HG03108 (cell line): Measurements from ENCODE around the gene GRK4.

Experiments
- ATAC-seq: cut with Tn5 transposase; IDR thresholded peaks from one replicate; pipeline ENCODE4 v1.9.1; 2021; ENCODE audit warnings: moderate library complexity; ENCODE audit not compliant: unreplicated experiment

Gene GRK4

DNA sequence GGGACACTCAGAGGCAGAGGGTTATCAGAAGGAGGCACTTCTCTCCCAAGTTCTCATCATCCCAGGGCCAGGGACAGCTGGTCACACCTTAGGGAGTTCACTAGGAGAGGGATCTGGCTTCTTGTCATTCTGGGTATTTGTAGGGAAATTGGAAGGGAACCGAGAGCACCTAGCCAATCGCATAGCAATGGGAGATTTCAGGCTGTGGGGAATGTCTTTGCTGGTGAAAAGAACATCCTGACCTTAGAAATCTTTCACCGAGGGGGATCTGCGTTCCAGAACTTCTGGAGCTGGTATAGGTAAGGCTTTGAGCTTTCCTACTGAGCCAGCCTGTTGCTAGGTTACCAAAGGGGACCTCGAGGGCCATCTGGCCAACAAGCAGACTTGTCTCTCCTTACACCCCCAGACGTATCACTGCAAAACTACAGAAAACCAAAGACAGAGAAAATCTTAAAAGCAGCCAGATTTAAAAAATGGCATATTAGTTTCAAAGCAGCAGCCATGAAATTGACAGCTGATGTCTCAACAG, 104.2 kb downstream of the GRK4 start:
- no peak for ATAC-seq

DNA sequence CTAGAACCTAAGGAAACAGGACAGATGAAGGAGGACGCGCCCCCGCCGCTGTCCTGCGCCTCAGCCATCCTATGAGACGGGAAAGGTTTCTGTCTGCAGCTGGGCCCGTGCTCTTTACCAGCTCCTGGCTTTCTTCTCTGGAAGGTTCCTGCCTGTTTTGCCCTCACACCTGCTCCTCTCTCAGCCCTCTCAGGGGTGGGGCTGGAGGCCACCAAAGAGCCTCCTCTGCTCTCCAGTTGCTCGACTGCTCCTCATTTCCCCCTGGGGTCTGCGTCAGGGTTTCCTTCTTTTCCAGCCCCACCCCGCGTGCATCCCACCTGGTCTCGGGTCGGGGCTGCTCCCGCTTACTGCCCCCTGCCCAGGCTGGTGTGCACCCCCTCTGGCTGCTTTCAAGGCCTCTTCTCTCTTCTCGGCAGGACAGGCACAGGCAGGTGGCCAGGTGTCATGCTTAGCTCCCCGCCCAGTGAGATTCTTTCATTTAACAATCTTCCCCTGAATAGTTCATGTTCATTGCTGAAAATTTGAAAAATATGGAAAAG, 106.4 kb downstream of the GRK4 start:
- no peak for ATAC-seq

DNA sequence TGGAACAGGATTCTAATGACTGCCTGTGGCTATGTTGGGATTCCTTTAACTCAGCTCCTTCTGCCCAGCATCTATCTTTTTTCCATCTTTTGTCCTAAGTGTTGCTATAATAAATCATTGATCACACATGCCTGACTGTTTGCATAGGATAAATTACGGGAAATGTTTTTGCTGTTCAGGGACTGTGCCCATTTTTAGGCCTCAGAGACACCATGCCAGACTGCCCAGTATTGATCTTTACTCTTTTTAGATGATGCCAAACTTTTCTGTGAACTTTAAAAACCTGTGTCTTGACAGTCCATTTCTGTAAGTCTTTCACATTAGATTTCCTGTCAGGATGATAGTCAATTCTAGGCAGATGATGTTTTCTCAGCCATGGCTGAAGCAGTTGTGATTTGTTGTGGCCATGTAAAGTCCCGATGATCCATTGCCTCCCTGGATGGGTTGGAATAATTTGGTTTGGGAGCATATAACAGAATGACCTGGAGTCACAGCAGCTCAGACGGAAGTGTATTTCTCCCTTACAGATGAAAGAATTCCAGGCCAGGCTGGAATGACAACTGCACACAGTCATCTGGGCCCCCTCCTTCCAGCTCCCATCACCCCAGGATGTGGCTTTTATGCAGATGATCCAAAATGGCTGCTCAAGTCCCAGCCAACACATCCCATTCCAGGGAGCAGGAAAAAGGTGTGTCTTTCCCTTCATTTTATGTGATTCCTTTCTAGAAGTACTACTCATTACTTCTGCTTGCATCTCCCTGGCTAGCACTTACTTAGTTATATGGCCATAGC, 107.5 kb downstream of the GRK4 start:
- no peak for ATAC-seq

DNA sequence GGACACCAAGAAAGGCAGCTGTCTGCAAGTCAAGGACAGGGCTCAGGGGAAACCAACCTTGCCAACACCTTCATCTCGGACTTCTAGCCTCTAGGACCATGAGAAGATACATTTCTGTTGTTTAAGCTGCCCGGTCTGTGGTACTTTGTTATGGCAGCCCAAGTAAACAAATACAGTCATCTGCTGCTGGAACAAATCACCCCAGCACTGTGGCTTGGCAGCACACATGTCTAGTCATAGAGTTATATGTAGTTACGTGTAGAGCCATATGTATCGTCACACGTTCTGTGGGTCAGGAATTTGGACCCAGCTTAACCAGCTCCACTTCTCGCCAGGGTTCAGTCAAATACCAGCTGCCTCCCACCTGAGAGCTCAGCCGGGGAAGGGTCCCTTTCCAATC, 108.4 kb downstream of the GRK4 start:
- ATAC-seq: no peak

DNA sequence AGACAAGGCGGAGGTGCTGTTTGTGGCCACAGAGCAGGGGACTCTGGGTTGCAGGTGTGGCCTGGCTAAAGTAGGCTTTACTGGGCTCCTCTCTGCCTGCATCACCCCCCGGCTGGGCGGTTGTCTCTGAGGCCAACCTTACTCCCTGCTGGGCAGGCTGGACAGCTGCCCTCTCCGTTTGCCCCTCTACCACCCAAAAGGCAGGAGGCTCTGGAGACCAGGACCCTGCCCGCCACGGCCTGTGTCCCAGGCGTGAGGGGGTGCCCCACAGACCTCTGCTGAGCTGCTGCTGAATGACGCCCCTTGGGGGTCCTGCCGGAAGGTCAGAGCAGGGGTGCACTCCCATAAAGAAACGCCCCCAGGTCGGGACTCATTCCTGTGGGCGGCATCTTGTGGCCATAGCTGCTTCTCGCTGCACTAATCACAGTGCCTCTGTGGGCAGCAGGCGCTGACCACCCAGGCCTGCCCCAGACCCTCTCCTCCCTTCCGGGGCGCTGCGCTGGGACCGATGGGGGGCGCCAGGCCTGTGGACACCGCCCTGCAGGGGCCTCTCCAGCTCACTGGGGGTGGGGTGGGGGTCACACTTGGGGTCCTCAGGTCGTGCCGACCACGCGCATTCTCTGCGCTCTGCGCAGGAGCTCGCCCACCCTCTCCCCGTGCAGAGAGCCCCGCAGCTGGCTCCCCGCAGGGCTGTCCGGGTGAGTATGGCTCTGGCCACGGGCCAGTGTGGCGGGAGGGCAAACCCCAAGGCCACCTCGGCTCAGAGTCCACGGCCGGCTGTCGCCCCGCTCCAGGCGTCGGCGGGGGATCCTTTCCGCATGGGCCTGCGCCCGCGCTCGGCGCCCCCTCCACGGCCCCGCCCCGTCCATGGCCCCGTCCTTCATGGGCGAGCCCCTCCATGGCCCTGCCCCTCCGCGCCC, 110.0 kb downstream of the GRK4 start:
- peak; percentile 32 for ATAC-seq

DNA sequence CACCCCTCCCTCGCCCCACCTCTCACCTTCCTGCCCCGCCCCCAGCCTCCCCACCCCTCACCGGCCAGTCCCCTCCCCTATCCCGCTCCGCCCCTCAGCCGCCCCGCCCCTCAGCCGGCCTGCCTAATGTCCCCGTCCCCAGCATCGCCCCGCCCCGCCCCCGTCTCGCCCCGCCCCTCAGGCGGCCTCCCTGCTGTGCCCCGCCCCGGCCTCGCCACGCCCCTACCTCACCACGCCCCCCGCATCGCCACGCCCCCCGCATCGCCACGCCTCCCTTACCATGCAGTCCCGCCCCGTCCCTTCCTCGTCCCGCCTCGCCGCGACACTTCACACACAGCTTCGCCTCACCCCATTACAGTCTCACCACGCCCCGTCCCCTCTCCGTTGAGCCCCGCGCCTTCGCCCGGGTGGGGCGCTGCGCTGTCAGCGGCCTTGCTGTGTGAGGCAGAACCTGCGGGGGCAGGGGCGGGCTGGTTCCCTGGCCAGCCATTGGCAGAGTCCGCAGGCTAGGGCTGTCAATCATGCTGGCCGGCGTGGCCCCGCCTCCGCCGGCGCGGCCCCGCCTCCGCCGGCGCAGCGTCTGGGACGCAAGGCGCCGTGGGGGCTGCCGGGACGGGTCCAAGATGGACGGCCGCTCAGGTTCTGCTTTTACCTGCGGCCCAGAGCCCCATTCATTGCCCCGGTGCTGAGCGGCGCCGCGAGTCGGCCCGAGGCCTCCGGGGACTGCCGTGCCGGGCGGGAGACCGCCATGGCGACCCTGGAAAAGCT, 110.9 kb downstream of the GRK4 start, which contains the start of the genes HTT and HTT-AS:
TSS of gene HTT (plus strand) at position 604 of the 768 bp plus-strand sequence. CDS start at position 749, 145 bp downstream.
TSS of gene HTT-AS (minus strand) at position 461 of the 768 bp plus-strand sequence.
- ATAC-seq: peak; percentile 71

DNA sequence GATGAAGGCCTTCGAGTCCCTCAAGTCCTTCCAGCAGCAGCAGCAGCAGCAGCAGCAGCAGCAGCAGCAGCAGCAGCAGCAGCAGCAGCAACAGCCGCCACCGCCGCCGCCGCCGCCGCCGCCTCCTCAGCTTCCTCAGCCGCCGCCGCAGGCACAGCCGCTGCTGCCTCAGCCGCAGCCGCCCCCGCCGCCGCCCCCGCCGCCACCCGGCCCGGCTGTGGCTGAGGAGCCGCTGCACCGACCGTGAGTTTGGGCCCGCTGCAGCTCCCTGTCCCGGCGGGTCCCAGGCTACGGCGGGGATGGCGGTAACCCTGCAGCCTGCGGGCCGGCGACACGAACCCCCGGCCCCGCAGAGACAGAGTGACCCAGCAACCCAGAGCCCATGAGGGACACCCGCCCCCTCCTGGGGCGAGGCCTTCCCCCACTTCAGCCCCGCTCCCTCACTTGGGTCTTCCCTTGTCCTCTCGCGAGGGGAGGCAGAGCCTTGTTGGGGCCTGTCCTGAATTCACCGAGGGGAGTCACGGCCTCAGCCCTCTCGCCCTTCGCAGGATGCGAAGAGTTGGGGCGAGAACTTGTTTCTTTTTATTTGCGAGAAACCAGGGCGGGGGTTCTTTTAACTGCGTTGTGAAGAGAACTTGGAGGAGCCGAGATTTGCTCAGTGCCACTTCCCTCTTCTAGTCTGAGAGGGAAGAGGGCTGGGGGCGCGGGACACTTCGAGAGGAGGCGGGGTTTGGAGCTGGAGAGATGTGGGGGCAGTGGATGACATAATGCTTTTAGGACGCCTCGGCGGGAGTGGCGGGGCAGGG, 111.7 kb downstream of the GRK4 start:
- no peak for ATAC-seq

DNA sequence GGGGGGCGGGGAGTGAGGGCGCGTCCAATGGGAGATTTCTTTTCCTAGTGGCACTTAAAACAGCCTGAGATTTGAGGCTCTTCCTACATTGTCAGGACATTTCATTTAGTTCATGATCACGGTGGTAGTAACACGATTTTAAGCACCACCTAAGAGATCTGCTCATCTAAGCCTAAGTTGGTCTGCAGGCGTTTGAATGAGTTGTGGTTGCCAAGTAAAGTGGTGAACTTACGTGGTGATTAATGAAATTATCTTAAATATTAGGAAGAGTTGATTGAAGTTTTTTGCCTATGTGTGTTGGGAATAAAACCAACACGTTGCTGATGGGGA, 112.2 kb downstream of the GRK4 start:
- no peak for ATAC-seq

DNA sequence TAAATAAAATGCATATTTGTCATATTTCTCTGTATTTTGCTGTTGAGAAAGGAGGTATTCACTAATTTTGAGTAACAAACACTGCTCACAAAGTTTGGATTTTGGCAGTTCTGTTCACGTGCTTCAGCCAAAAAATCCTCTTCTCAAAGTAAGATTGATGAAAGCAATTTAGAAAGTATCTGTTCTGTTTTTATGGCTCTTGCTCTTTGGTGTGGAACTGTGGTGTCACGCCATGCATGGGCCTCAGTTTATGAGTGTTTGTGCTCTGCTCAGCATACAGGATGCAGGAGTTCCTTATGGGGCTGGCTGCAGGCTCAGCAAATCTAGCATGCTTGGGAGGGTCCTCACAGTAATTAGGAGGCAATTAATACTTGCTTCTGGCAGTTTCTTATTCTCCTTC, 114.4 kb downstream of the GRK4 start:
- ATAC-seq: peak; percentile 33

DNA sequence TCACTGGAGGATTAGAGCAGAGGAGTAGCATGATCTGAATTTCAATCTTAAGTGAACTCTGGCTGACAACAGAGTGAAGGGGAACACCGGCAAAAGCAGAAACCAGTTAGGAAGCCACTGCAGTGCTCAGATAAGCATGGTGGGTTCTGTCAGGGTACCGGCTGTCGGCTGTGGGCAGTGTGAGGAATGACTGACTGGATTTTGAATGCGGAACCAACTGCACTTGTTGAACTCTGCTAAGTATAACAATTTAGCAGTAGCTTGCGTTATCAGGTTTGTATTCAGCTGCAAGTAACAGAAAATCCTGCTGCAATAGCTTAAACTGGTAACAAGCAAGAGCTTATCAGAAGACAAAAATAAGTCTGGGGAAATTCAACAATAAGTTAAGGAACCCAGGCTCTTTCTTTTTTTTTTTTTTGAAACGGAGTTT, 116.3 kb downstream of the GRK4 start:
- no peak for ATAC-seq

DNA sequence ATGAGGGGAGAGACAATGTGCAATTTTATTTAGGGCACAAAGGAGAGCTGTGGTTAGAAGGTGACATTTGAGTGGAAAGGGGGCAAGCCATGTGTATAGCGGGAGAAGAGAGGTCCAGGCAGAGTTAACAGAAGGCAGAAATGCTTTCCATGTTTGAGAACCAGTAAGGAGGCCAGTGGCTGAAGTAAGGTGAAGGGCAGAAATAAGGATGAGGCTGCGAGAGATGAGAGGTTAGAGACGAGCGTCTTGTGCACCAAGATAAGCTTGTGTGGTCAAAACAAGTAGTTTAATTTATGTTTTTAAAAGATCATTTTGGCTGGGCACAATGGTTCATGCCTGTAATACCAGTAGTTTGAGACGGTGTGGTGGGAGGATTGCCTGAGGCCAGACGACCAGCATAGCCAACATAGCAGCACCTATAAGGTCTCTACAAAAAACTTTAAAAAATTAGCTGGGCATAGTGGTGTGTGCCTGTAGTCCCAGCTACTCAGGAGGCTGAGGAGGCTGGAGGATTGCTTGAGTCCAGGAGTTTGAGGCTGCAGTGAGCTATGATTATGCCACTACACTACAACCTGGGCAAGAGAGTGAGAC, 119.6 kb downstream of the GRK4 start:
- no peak for ATAC-seq

DNA sequence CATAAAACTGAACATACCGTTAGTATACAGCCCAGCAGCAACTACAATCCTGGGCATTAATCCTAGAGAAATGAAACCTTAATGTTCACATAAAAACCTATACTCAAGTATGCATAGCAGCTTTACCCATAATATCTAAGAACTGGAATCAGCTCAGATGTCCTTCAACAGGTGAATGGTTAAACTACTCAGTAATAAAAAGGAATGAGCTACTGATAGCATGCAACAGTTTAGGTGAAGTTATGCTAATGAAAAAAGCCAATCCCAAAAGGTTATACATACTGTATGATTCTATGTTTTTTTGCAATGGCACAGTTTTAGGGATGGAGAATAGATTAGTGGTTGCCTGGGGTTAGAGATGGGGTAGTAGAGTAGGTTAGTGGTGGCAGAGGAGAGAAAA, 120.4 kb downstream of the GRK4 start:
- no peak for ATAC-seq

DNA sequence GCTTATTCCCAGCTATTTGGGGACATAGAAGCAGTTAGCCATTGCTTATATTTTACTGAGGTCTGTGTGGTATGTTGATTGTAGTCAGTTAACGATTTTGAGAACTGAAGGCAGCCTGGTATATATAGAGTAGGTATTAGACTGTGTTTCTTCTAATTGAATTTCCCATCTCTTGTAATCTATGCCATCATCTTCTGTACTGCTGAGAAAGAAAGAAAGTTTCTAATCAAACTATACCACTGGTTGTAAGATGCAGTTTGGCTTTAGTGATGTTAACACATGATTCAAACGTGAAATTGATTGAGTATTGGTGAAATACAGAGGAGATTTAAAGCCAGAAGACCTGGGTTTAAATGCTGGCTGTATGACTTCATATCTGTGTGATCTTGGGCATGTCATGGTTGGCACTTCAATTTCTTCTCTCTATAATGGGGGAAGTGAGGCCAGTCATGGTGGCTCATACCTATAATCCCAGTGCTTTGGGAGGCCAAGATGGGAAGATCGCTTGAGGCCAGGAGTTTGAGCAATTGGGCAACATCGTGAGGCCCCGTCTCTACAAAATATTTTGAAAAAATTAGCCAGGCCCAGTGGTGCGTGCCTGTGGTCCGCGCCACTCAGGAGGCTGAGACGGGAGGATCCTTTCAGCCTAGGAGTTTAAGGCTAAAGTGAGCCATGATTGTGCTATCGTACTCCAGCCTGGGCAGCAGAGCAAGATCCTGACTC, 122.7 kb downstream of the GRK4 start:
- no peak for ATAC-seq

DNA sequence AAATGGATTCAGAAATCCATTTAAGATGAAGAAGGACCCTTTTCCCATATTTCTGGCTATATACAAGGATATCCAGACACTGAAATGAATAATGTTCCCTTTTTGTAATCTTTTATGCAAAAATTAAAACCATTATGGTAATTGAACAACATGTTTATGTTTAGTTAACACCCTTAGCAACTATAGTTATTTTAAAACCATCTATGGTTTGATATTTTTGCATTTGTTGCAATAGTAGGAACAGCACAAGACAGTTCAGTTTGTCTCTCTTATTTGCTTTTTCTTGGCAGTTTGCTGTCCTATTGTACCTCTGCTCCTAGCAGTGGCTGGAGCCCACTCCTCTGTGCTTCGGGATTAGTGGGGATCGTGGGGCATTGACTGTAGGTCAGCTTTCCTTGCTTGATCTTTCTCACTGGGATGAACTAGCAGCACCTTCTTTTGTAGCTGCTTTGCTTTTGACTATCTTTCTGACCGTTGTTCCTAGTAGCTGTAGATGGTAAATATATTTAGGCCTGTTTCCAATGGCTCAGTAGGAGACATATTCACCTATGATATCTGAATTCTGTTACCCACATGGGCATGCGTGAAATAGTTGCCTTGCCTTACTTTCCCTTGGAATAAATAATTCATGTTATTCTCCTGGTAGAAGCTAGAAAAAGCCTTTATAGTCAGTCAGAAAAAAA, 123.9 kb downstream of the GRK4 start:
- ATAC-seq: no peak
